GM18507 (cell line): ENCODE results near the gene SACM1L.

Experiments used
- DNase-seq: peaks from one replicate; pipeline ENCODE4 v3.0.0; 2011; ENCODE audit warnings: low read depth; ENCODE audit not compliant: insufficient read length; ENCODE audit errors: extremely low spot score
- FAIRE-seq: peaks from 2 replicates; lab custom pipeline; 2011; peaks lifted over from hg19 to GRCh38; lab: Jason Lieb, UNC

Gene SACM1L, protein sequence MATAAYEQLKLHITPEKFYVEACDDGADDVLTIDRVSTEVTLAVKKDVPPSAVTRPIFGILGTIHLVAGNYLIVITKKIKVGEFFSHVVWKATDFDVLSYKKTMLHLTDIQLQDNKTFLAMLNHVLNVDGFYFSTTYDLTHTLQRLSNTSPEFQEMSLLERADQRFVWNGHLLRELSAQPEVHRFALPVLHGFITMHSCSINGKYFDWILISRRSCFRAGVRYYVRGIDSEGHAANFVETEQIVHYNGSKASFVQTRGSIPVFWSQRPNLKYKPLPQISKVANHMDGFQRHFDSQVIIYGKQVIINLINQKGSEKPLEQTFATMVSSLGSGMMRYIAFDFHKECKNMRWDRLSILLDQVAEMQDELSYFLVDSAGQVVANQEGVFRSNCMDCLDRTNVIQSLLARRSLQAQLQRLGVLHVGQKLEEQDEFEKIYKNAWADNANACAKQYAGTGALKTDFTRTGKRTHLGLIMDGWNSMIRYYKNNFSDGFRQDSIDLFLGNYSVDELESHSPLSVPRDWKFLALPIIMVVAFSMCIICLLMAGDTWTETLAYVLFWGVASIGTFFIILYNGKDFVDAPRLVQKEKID

GRCh38 chr3:45688882-45689786 is at the start of gene SACM1L:
Gene SACM1L (plus strand): TSS chr3:45689396. CDS start chr3:45689466, 70 bp downstream.
- peak; percentile 76 for DNase-seq
- FAIRE-seq = peak; percentile 99

DNA sequence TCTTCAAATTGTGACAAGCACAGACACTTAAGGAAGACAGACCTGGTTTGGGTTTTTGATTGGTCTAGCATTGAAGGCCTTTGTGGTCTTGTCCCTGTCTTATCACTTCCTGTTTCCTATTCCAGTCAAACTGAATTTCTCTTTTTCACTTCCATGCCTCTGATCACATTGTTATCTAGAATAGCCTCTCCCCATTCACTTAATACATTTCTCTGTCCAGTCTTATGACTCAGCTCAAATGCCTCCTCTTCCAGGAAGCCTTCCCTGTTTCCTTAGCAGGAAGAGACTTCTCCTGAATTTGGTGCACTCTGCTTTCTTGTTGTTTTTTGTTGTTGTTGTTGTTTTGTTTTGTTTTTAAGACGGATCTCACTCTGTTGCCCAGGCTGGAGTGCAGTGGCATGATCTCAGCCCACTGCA is 49.1 kb upstream of the SACM1L start:
- FAIRE-seq = no peak
- no peak for DNase-seq

- no peak for DNase-seq
- FAIRE-seq = no peak
Observed at GRCh38 chr3:45640724-45641361, 48.4 kb upstream of the SACM1L start.

DNA sequence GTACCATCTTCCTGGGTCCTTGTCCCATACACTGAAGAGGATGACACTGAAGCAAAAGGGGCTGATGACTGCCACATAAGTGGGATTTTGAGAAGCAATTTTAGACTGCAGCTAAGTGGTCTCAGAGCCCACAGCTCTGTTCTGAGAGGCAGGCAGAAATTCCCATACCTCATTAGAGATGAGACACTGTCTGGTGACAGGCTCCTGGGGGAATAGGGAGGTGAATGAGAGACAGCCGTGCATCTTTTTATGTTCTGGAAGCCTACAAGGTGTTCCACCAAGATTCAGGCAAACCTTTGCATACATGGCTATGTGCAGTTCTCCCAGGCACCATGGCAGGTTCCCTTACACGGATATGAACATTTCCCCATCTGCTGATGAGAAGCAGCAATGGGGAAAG is 47.4 kb upstream of the SACM1L start:
- FAIRE-seq (no peak), DNase-seq (no peak)

GRCh38 chr3:45642731-45643152 is 46.5 kb upstream of the SACM1L start:
- DNase-seq (no peak), FAIRE-seq (no peak)

- FAIRE-seq = no peak
- no peak for DNase-seq
Observed at GRCh38 chr3:45644063-45644790, 45.0 kb upstream of the SACM1L start.

GRCh38 chr3:45644791-45645201 is 44.4 kb upstream of the SACM1L start:
- FAIRE-seq (no peak), DNase-seq (no peak)

- DNase-seq (no peak), FAIRE-seq (no peak)
Observed at GRCh38 chr3:45646051-45646585, 43.1 kb upstream of the SACM1L start.

DNA sequence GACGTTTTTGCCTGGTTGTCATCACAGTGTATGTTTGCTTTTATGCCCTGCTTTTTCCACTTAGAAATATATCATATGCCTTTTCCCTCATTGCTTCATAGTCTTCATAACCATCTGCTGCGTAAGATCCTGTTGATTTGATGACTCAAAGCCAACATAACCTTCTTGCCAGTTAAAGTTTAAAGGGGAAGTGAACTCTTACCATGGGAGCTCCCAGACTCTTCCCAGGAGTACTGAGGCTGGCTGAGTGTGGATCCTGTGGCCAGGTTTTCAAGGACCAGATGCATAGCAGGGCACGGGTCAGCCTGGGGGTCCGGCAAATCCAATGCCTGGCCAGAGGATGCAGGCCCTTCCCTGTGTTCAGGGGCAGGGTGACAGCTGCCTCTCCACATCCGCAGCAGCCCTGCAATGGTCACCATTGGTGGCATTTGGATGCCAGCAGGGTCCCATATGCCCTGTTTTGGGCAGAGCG is 42.0 kb upstream of the SACM1L start:
- FAIRE-seq = no peak

GRCh38 chr3:45653205-45653604 is 36.0 kb upstream of the SACM1L start:
- FAIRE-seq (no peak), DNase-seq (no peak)

More for the DNA sequence above, 42.0 kb upstream of the SACM1L start:
- no peak for DNase-seq

DNA sequence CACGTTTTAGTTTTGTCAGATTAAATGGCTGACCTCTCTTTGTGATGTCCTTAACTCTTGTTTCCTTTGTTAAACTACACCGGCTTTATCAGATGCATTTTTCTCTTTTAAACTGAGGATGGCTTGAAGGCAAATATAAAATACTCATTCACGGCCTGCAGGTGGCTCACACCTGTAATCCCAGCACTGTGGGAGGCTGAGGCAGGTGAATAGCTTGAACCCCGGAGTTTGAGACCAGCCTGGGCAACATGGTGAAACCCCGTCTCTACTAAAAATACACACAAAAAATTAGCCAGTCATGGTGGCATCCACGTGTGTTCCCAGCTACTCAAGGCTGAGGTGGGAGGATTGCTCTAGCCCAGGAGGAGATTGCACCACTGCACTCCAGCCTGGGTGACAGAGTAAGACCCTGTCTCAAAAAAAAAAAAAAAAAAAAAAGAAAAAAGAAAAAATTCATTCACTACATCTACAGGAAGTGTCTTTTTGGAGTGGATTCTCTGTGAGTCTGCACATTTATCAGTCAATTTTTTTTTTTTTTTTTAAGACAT is 34.7 kb upstream of the SACM1L start:
- DNase-seq (no peak), FAIRE-seq (no peak)

DNA sequence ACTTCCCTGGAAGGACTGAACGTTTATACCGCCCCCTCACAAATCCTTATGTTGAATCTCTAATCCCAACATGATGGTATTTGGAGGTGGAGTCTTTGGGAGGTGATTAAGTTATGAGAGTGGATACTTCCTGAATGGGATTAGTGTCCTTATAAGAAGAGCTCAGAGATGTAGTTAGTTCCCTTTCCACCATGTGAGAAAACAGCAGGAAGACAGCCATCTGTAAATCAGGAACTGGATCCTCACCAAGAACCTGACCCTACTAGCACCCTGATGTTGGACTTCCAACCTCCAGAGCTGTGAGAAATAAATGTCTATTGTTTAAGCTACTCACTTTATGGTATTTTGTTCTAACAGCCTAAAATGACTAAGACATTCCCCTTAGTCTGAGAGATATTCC is 33.3 kb upstream of the SACM1L start:
- DNase-seq = no peak

DNA sequence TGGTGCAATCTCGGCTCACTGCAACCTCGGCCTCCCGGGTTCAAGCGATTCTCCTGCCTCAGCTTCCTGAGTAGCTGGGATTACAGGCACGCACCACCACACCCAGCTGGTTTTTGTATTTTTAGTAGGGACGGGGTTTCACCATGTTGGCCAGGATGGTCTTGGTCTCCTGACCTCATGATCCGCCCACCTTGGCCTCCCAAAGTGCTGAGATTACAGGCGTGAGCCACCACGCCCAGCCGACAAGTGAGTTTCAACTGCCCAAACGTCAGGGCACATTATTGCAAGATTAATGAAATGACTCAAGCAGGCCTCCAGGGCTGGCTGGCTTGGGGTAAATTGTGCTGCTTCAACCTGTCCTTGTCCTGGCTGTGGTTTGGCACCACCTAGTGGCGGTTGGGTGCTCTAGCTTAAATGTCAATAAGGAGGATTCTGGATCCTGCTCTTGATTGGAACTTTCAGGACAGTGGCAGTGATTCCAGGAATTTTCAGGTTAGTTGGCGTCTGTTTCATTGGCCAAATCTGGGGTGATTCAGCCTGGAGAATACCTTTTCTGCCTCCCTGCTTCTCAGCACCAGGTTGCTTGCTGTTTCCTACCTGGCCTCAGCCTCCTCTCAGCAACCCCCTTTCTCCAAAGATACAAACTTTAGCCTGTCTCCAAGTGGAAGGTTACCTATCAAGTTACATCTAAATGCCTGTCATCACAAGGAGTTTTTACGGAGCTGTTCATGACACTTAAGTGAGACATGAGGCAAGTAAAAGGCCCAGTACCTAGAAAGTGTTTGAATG is 32.4 kb upstream of the SACM1L start:
- FAIRE-seq (peak; percentile 89), DNase-seq (peak; percentile 65)

More for the DNA sequence above, 33.3 kb upstream of the SACM1L start:
- no peak for FAIRE-seq

- FAIRE-seq (peak; percentile 78), DNase-seq (no peak)
Observed at GRCh38 chr3:45657853-45658252, 31.3 kb upstream of the SACM1L start.

GRCh38 chr3:45659661-45660566 is 29.3 kb upstream of the SACM1L start:
- DNase-seq = no peak
- peak; percentile 29 for FAIRE-seq

DNA sequence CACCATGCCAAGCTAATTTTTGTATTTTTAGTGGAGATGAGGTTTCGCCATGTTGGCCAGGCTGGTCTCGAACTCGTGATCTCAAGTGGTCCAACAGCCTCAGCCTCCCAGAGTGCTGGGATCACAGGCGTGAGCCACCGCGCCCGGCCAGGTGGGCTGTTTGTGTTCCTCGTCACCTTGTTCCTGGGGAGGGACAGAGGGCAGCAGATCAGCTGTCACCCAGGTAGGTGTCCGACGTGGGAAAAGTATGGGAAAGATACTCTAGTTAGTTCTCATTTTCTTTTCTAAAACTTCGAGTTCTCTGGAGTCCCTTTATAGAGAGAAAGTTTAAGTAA is 28.7 kb upstream of the SACM1L start:
- no peak for DNase-seq
- FAIRE-seq = no peak

- peak; percentile 79 for FAIRE-seq
Observed at GRCh38 chr3:45664578-45664977, 24.6 kb upstream of the SACM1L start.

More at GRCh38 chr3:45664578-45664977, 24.6 kb upstream of the SACM1L start:
- DNase-seq = peak; percentile 43
